ENCODE data around the gene ATP10B.

ATP10B gene

DNA sequence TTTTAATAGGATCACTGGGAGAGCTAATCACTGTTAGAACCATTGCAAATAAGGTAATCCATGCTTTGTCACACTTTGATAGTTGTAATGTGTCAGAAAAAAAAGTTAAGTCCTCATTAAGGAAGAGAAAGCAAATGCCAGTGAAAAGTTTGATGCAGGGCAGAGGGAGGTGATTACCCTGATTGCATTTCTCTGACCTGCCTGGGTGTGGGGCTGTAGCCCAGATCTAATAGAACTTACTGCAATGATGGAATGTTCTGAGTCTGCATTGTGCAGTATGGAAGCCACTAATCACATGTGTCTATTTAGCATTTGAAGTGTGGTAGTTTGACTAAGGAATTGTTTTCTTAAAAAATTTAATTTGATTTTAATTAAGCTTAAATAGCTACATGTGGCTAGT, 202.7 kb downstream of the ATP10B start:
- no peak overlapping the region for H3K4me3 ChIP-seq (replicated peaks; ENCODE audit: low read depth, low read length)
- peak; percentile 40 for TF ChIP-seq CTCF (IDR thresholded peaks at IDR 0.05; ENCODE audit: insufficient read depth, low read length, poor library complexity, severe bottlenecking)
- DNase-seq (ENCODE audit: extremely low read depth, insufficient read length) = no peak
- H3K27me3 ChIP-seq (replicated peaks; ENCODE audit: control insufficient read depth, insufficient read depth, low read length) = no peaks in the 10 kb centered on the region
- H3K36me3 ChIP-seq (ENCODE audit: control insufficient read depth, insufficient read depth, low read length) = no peaks in the 10 kb centered on the region

DNA sequence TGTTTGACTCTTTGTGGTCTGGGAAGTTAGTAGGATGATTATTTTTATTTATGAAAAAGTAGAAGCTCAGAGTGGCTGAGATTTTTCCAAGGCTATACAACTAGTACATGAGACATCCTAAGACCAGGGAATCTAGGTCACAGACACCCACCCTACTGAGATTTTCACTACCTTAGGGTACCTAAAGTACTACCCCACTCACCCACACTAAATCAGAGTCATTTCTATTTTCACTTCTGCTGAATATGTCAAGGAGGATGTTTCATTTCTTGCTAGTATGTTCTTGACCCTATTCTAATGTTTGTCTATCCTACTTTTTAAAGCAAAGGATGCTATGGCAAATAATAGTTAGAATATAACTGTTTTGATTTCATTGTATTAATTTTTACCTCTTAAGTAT, 206.0 kb downstream of the ATP10B start:
- Histone ChIP-seq H3K27me3 (replicated peaks; ENCODE audit: control insufficient read depth, insufficient read depth, low read length) (no peaks in the 10 kb centered on the region), H3K4me3 (replicated peaks; ENCODE audit: low read depth, low read length) (no peak overlapping the region), H3K36me3 (ENCODE audit: control insufficient read depth, insufficient read depth, low read length) (no peaks in the 10 kb centered on the region)
- no peak for DNase-seq (ENCODE audit: extremely low read depth, insufficient read length)
- no peak for TF ChIP-seq CTCF (IDR thresholded peaks at IDR 0.05; ENCODE audit: insufficient read depth, low read length, poor library complexity, severe bottlenecking)

GRCh38 chr5:160643616-160644240, 208.3 kb downstream of the ATP10B start:
- Histone ChIP-seq H3K27me3 (replicated peaks; ENCODE audit: control insufficient read depth, insufficient read depth, low read length) (no peaks in the 10 kb centered on the region), H3K4me3 (replicated peaks; ENCODE audit: low read depth, low read length) (no peak overlapping the region), H3K36me3 (ENCODE audit: control insufficient read depth, insufficient read depth, low read length) (no peaks in the 10 kb centered on the region)
- TF ChIP-seq CTCF (IDR thresholded peaks at IDR 0.05; ENCODE audit: insufficient read depth, low read length, poor library complexity, severe bottlenecking) = no peak
- no peak for DNase-seq (ENCODE audit: extremely low read depth, insufficient read length)

- Histone ChIP-seq H3K4me3 (replicated peaks; ENCODE audit: low read depth, low read length) (no peak overlapping the region), H3K36me3 (ENCODE audit: control insufficient read depth, insufficient read depth, low read length) (no peaks in the 10 kb centered on the region), H3K27me3 (replicated peaks; ENCODE audit: control insufficient read depth, insufficient read depth, low read length) (no peaks in the 10 kb centered on the region)
- no peak for TF ChIP-seq CTCF (IDR thresholded peaks at IDR 0.05; ENCODE audit: insufficient read depth, low read length, poor library complexity, severe bottlenecking)
- DNase-seq (ENCODE audit: extremely low read depth, insufficient read length) = no peak
Measured at GRCh38 chr5:160641405-160641804, 210.6 kb downstream of the ATP10B start.

DNA sequence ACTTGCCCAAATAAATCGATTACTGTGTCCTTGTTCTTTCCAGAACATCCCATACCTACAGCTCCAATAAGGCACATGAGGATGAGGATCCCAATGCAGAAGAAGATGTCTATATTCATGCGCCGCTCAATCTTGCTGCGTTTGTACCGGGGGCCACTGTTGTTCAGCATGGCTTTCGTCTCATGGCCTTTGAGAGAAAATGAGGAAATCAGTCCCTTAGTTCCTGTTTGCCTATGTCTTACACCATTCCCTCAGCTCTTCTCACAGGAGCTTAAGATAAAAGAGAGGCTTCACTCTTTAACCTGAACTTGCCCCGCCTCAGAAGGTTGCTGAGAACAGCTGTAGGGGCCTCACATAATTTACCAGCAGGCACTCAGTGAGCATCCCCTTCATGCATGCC, 211.6 kb downstream of the ATP10B start:
- Histone ChIP-seq H3K4me3 (replicated peaks; ENCODE audit: low read depth, low read length) (no peak overlapping the region), H3K36me3 (ENCODE audit: control insufficient read depth, insufficient read depth, low read length) (no peaks in the 10 kb centered on the region), H3K27me3 (replicated peaks; ENCODE audit: control insufficient read depth, insufficient read depth, low read length) (no peaks in the 10 kb centered on the region)
- DNase-seq (ENCODE audit: extremely low read depth, insufficient read length) = no peak
- TF ChIP-seq CTCF (IDR thresholded peaks at IDR 0.05; ENCODE audit: insufficient read depth, low read length, poor library complexity, severe bottlenecking) = no peak

All from GM06990 (cell line).